K562 (cell line): ENCODE data around the gene CRABP2. TPM values are rescaled to one million over a fixed set of nuclear protein-coding genes. Genes with fewer than 3 reads are reported as not detected.

ENCODE experiments used
- BRD9 ChIP-seq: fragments of 450-650 bp; IDR thresholded peaks from 2 replicates; pipeline ENCODE4 v1.6.1; 2018; ENCODE audit warnings: low read depth; ENCODE audit not compliant: partially characterized antibody
- DACH1 ChIP-seq: fragments of 450-650 bp; IDR thresholded peaks from 2 replicates; pipeline ENCODE4 v1.6.1; 2018; ENCODE audit not compliant: partially characterized antibody
- FUS ChIP-seq: fragments of 200-400 bp; formaldehyde crosslinking; optimal IDR thresholded peaks from 2 replicates; pipeline ENCODE3; 2017; ENCODE audit warnings: low read depth, low read length
- GABPA ChIP-seq: fragments of 200-800 bp; sonication (Bioruptor generic); conservative IDR thresholded peaks from 2 replicates; pipeline ENCODE4 v1.6.1; 2016; ENCODE audit warnings: low read depth, missing genetic modification characterization, missing compliant biosample characterization
- ILF3 ChIP-seq: fragments of 450-650 bp; IDR thresholded peaks from 2 replicates; pipeline ENCODE4 v1.6.1; 2018; ENCODE audit warnings: antibody characterized with exemption, mild to moderate bottlenecking, moderate library complexity, borderline replicate concordance
- RB1 ChIP-seq: fragments of 450-650 bp; IDR thresholded peaks from 2 replicates; pipeline ENCODE4 v1.6.1; 2017; ENCODE audit warnings: low read depth, mild to moderate bottlenecking
- SAP30 ChIP-seq: fragments of 200-600 bp; sonication (generic); IDR thresholded peaks from 2 replicates; pipeline ENCODE4 v1.6.1; 2012; ENCODE audit warnings: borderline replicate concordance, low read depth, mild to moderate bottlenecking, moderate library complexity, low read length, control low read depth, inconsistent platforms; ENCODE audit not compliant: insufficient read depth, poor library complexity, severe bottlenecking
- SLC30A9 ChIP-seq: fragments of 250-450 bp; sonication (Bioruptor Pico); IDR thresholded peaks from 2 replicates; pipeline ENCODE4 v1.8.0; 2022; ENCODE audit warnings: mild to moderate bottlenecking, moderate library complexity
- TEAD2 ChIP-seq: fragments of 450-650 bp; IDR thresholded peaks from 2 replicates; pipeline ENCODE4 v1.6.1; 2016; ENCODE audit warnings: missing genetic modification characterization, control low read depth, missing compliant biosample characterization
- USF1 ChIP-seq: sonication (generic); formaldehyde crosslinking; IDR thresholded peaks from 2 replicates; pipeline ENCODE4 v1.9.0; 2022; ENCODE audit warnings: mild to moderate bottlenecking, missing genetic modification reagents
- ZBTB8A ChIP-seq: fragments of 450-650 bp; IDR thresholded peaks from 2 replicates; pipeline ENCODE4 v1.6.1; 2018; ENCODE audit warnings: mild to moderate bottlenecking, moderate library complexity; ENCODE audit not compliant: partially characterized antibody
- ZNF324 ChIP-seq: fragments of 250-450 bp; sonication (Bioruptor Pico); IDR thresholded peaks from 2 replicates; pipeline ENCODE4 v1.4.0; 2020; ENCODE audit warnings: mild to moderate bottlenecking
- ZNF764 ChIP-seq: fragments of 250-450 bp; sonication (Bioruptor Pico); IDR thresholded peaks from 2 replicates; pipeline ENCODE4 v1.4.0; 2020; ENCODE audit warnings: low read depth, mild to moderate bottlenecking, moderate library complexity
- polyA plus RNA-seq, 8 experiments: library from polyadenylated mRNA; depleted of rRNA in 4 of 8; stranded (reverse) in 5 of 8; unstranded in 3 of 8; fragments of >200 nt; fragmentation: Nextera tagmentation in 2 of 8; fragmentation: Illumina TruSeq in 1 of 8; extraction: Ambion mirVana in 2 of 8; extraction: Trizol in 1 of 8; gene quantifications; 2 replicates each; pipeline versions ENCODE4 v1.2.1 to v1.2.3, GENCODE V29; 2011 to 2014; ENCODE audit warnings: inconsistent platforms in 1 of 8, missing spikeins in 1 of 8
- total RNA-seq, 7 experiments: library from RNA; depleted of rRNA in 6 of 7; stranded (reverse); fragments of >200 nt in 6 of 7; fragmentation: Illumina TruSeq in 2 of 7; extraction: Trizol in 2 of 7; gene quantifications; 2 replicates each; pipeline versions ENCODE4 v1.2.1 to v1.2.3, GENCODE V29; 2011 to 2021; ENCODE audit warnings: low replicate concordance in 1 of 7
- TF ChIP-seq, protein P1 (sequence below): fragments of 150-350 bp; IDR thresholded peaks from 2 replicates; pipeline ENCODE4 v1.6.1; 2014; ENCODE audit warnings: low read depth, mild to moderate bottlenecking, low read length, borderline replicate concordance

Gene CRABP2
- total and polyA plus RNA-seq, 9 of the 15 experiments (the other 6 are each of a cell fraction or from before 2014, with no cell fraction given): 0.30 to 2.5 (median 0.82) TPM

DNA sequence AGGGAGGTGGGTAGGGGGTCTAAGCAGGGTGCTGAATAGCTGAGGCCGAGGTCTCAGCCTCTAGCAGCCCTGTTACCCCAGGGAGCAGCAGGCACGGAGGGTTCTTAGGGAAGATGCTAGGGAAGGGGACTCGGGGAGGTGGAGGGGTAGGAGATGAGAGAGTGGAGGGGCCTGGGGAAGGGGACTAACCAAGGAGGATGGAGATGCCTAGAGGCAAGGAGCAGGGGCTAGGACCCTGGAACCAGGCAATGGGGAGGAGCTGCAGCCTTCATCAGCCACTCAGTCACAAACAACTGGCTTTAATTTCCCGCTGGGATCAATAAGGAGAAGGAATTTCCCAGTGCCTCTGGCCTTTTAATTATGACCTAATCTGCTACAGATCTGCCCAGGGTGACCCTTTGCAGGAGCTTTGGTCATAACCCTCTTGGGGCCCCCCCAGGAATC lies 2.9 kb upstream of the CRABP2 start (continued):
- TF ChIP-seq, protein P1, sequence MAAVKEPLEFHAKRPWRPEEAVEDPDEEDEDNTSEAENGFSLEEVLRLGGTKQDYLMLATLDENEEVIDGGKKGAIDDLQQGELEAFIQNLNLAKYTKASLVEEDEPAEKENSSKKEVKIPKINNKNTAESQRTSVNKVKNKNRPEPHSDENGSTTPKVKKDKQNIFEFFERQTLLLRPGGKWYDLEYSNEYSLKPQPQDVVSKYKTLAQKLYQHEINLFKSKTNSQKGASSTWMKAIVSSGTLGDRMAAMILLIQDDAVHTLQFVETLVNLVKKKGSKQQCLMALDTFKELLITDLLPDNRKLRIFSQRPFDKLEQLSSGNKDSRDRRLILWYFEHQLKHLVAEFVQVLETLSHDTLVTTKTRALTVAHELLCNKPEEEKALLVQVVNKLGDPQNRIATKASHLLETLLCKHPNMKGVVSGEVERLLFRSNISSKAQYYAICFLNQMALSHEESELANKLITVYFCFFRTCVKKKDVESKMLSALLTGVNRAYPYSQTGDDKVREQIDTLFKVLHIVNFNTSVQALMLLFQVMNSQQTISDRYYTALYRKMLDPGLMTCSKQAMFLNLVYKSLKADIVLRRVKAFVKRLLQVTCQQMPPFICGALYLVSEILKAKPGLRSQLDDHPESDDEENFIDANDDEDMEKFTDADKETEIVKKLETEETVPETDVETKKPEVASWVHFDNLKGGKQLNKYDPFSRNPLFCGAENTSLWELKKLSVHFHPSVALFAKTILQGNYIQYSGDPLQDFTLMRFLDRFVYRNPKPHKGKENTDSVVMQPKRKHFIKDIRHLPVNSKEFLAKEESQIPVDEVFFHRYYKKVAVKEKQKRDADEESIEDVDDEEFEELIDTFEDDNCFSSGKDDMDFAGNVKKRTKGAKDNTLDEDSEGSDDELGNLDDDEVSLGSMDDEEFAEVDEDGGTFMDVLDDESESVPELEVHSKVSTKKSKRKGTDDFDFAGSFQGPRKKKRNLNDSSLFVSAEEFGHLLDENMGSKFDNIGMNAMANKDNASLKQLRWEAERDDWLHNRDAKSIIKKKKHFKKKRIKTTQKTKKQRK: no peak
- TF ChIP-seq SLC30A9 (CRISPR knock-in tag) (no peak), ZBTB8A (no peak), FUS (no peak), TEAD2 (tag) (no peak), BRD9 (no peak), RB1 (no peak), ZNF764 (CRISPR knock-in tag) (no peak), USF1 (CRISPR knock-in tag) (no peak), SAP30 (no peak), ILF3 (no peak), ZNF324 (CRISPR knock-in tag) (no peak), GABPA (tag) (no peak), DACH1 (no peak)
